Kidney (tissue), 14 donors: ENCODE data around the gene KRTAP16-1. TPM values are rescaled to one million over a fixed set of nuclear protein-coding genes. Genes with fewer than 3 reads are reported as not detected.

Experiments used
- DNase-seq, 5 donors: peaks; one replicate each; pipeline ENCODE4 v3.0.0-alpha.2; 2013 to 2020
- FAIRE-seq: peaks from 2 replicates; lab custom pipeline; 2012; peaks lifted over from hg19 to GRCh38; lab: Jason Lieb, UNC
- H3K27ac ChIP-seq, 2 donors: one replicate each; pipeline ENCODE4 v1.7.0; 2013; ENCODE audit warnings: low read depth in 2 of 2, low read length in 2 of 2, inconsistent platforms in 1 of 2
- H3K27me3 ChIP-seq: one replicate; pipeline ENCODE4 v1.7.1; 2013; ENCODE audit warnings: low read length, inconsistent platforms; ENCODE audit not compliant: control insufficient read depth, insufficient read depth
- H3K36me3 ChIP-seq, 3 donors: one replicate each; pipeline versions ENCODE4 v1.7.0 to v1.7.1; 2013; ENCODE audit warnings: low read length in 3 of 3, control low read depth in 1 of 3, inconsistent platforms in 1 of 3; ENCODE audit not compliant: insufficient read depth in 3 of 3, control insufficient read depth in 2 of 3
- H3K4me1 ChIP-seq, 3 donors: one replicate each; pipeline versions ENCODE4 v1.7.0 to v1.7.1; 2013; ENCODE audit warnings: low read length in 3 of 3, inconsistent platforms in 1 of 3, low read depth in 1 of 3; ENCODE audit not compliant: control insufficient read depth in 2 of 3, insufficient read depth in 2 of 3
- H3K4me3 ChIP-seq, 3 donors: one replicate each; pipeline versions ENCODE4 v1.7.0 to v1.8.1; 2013; ENCODE audit warnings: low read length in 3 of 3, control low read depth in 1 of 3, inconsistent platforms in 1 of 3
- H3K9ac ChIP-seq, 3 donors: one replicate each; pipeline versions ENCODE4 v1.7.0 to v1.7.1; 2013; ENCODE audit warnings: low read length in 3 of 3, control low read depth in 1 of 3, inconsistent platforms in 1 of 3
- H3K9me3 ChIP-seq, 3 donors: one replicate each; pipeline versions ENCODE4 v1.7.0 to v1.7.1; 2013; ENCODE audit warnings: low read length in 3 of 3, control low read depth in 1 of 3, inconsistent platforms in 1 of 3; ENCODE audit not compliant: control insufficient read depth in 2 of 3, insufficient read depth in 1 of 3
- intact Hi-C: fragments of 100-400 bp; cut with DNase I; formaldehyde crosslinking; loops from one replicate; pipeline ENCODE4 v1.11.1; 2022
- polyA plus RNA-seq: library from polyadenylated mRNA; stranded (reverse); fragments of 350-450 nt; fragmentation: Illumina TruSeq; extraction: RNeasy Lipid Tissue Mini Kit (QIAGEN cat#74804); gene quantifications from one replicate; pipeline ENCODE4 v1.2.3, GENCODE V29; 2014; ENCODE audit warnings: low read depth, low replicate concordance; ENCODE audit not compliant: insufficient read depth
- total RNA-seq: library from RNA; stranded (reverse); fragmentation: NEBNext Ultra II Directional; extraction: Animal tissue kit (Norgen Biotek cat#: 25700); gene quantifications from one replicate; pipeline ENCODE4 v1.2.1, GENCODE V29; 2021
- TF ChIP-seq, protein P1 (sequence below): IDR thresholded peaks from 3 replicates; pipeline ENCODE4 v1.5.1; 2012; ENCODE audit warnings: mild to moderate bottlenecking, moderate library complexity, borderline replicate concordance; ENCODE audit not compliant: insufficient read depth; ENCODE audit errors: extremely low read depth
- donor health status: control.
- donor health status: control.
- donor health status: control.
- donor health status: control.
- donor health status: control.
- donor health status: DM: yes; HTN: yes; CAD: no.
- donor health status: Normal renal cell carcinoma (clear cell type).

Gene KRTAP16-1
- total and polyA plus RNA-seq, 2 donors from 2014 or later, result not detected

DNA sequence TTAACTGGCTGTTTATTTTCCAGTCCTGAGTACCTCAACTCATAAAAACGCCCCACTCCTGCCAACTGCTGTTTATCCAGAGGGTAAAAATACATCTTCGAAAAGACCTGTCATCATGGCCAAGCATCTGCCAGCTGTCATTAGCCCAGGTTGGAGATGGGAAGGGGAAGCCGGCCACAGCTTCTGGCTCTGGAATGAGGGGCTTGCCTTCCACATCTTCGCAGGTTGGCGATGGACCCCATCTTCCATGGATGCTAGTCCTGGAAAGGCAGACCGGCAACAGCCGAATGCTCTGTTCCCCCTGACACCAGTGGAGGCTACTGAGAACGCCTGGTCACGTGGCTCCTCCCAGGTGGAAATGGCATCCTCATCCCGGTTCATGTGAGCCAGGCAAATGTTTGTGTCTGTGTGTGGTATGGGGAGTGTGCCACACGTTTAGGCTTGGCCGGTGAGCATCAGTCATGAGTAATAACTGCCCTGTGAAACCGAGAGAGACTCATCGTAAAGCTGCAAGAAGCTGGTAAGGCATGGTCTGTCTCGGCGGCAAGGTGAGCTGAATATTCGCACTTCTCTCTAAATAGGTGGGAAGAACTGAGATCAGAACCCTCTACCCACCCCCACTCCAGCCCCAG is 6.8 kb upstream of the KRTAP16-1 start:
- intact Hi-C loops, result no loop called here
- peaks cover 0 to 5% (median 0%) of the 10 kb centered on the region in 3 donors for H3K9me3 ChIP-seq
- TF ChIP-seq, protein P1, sequence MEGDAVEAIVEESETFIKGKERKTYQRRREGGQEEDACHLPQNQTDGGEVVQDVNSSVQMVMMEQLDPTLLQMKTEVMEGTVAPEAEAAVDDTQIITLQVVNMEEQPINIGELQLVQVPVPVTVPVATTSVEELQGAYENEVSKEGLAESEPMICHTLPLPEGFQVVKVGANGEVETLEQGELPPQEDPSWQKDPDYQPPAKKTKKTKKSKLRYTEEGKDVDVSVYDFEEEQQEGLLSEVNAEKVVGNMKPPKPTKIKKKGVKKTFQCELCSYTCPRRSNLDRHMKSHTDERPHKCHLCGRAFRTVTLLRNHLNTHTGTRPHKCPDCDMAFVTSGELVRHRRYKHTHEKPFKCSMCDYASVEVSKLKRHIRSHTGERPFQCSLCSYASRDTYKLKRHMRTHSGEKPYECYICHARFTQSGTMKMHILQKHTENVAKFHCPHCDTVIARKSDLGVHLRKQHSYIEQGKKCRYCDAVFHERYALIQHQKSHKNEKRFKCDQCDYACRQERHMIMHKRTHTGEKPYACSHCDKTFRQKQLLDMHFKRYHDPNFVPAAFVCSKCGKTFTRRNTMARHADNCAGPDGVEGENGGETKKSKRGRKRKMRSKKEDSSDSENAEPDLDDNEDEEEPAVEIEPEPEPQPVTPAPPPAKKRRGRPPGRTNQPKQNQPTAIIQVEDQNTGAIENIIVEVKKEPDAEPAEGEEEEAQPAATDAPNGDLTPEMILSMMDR, result no peak
- no peaks in the 10 kb centered on the region for H3K4me1 ChIP-seq
- H3K27me3 ChIP-seq, result no peaks in the 10 kb centered on the region
- no peak for FAIRE-seq
- H3K36me3 ChIP-seq, result no peaks in the 10 kb centered on the region
- H3K27ac ChIP-seq, result no peak overlapping the region
- peak in 3 of 5 donors; percentile 23 to 35 (median 31) for DNase-seq
- no peak overlapping the region for H3K9ac ChIP-seq
- H3K4me3 ChIP-seq, result no peak overlapping the region

DNA sequence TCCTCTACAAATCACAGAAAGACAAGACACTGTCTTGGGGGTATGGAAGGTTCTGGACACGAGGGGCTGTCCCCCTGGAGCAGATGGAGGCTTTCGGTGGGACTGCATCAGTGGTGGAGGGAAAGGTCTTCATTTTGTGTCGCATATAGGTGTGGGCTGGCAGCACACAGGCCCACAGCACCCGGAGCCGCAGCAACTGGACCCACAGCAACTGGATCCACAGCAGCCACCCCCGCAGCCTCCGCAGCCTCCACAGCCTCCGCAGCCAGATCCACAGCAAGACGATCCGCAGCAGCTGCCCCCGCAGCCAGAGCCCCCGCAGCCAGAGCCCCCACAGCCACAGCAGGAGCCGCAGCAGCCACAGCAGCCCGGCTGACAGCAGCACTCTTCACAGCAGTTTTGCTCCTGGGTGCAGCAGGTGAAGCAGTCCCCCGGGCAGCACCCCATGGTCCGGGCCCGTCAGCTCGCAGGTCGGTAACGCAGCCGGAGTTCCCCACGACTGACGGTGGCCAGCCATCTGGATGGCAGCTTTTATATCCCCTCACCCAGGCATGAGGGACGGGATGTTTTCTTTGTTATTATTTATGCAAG is 6.2 kb upstream of the KRTAP16-1 start, which contains the start of gene KRTAP17-1:
Gene KRTAP17-1, minus strand, starts transcription at position 507 of the 591 bp plus-strand sequence. Its CDS starts 60 bp downstream, at position 447.
- TF ChIP-seq, protein P1, result no peak
- no peaks in the 10 kb centered on the region for H3K4me1 ChIP-seq
- no peaks in the 10 kb centered on the region for H3K36me3 ChIP-seq
- DNase-seq, result peak in 3 of 5 donors; percentile 38 to 68 (median 44)
- H3K27ac ChIP-seq, result no peak within 1 kb of the TSS
- intact Hi-C loops, result no loop called here
- FAIRE-seq, result no peak
- H3K9me3 ChIP-seq, result peaks cover 0 to 5% (median 0%) of the 10 kb centered on the region in 3 donors
- no peaks in the 10 kb centered on the region for H3K27me3 ChIP-seq
- no peak within 1 kb of the TSS for H3K9ac ChIP-seq
- no peak within 1 kb of the TSS for H3K4me3 ChIP-seq

GRCh38 chr17:41311111-41311510 is 2.0 kb upstream of the KRTAP16-1 start:
- Histone ChIP-seq H3K36me3 (no peaks in the 10 kb centered on the region), H3K9me3 (no peaks in the 10 kb centered on the region), H3K27ac (no peak overlapping the region), H3K4me3 (no peak overlapping the region), H3K4me1 (peaks cover 0 to 2% (median 0%) of the 10 kb centered on the region in 3 donors), H3K27me3 (no peaks in the 10 kb centered on the region), H3K9ac (no peak overlapping the region)
- intact Hi-C loops, result no loop called here
- TF ChIP-seq, protein P1, result no peak
- FAIRE-seq (no peak), DNase-seq (no peak)
